ENCODE results near the gene ANGPTL5.
A peak's percentile ranks its signal among the peaks of the same experiment; 100 is the strongest.
"Not testable (repeated sequence)": the region's sequence is repeated elsewhere in the genome, so short reads cannot be mapped to it uniquely, and the experiment has no call there.

Gene ANGPTL5

GRCh38 chr11:101867951-101868350 is 48.4 kb downstream of the ANGPTL5 start:
- peak; percentile 37 for DNase-seq (ENCODE audit: low read depth)
- no peak overlapping the region for H3K4me3 ChIP-seq (ENCODE audit: low read length)
- TF ChIP-seq, protein P1, sequence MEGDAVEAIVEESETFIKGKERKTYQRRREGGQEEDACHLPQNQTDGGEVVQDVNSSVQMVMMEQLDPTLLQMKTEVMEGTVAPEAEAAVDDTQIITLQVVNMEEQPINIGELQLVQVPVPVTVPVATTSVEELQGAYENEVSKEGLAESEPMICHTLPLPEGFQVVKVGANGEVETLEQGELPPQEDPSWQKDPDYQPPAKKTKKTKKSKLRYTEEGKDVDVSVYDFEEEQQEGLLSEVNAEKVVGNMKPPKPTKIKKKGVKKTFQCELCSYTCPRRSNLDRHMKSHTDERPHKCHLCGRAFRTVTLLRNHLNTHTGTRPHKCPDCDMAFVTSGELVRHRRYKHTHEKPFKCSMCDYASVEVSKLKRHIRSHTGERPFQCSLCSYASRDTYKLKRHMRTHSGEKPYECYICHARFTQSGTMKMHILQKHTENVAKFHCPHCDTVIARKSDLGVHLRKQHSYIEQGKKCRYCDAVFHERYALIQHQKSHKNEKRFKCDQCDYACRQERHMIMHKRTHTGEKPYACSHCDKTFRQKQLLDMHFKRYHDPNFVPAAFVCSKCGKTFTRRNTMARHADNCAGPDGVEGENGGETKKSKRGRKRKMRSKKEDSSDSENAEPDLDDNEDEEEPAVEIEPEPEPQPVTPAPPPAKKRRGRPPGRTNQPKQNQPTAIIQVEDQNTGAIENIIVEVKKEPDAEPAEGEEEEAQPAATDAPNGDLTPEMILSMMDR (conservative IDR thresholded peaks at IDR 0.05; ENCODE audit: low read depth, low read length), result no peak

DNA sequence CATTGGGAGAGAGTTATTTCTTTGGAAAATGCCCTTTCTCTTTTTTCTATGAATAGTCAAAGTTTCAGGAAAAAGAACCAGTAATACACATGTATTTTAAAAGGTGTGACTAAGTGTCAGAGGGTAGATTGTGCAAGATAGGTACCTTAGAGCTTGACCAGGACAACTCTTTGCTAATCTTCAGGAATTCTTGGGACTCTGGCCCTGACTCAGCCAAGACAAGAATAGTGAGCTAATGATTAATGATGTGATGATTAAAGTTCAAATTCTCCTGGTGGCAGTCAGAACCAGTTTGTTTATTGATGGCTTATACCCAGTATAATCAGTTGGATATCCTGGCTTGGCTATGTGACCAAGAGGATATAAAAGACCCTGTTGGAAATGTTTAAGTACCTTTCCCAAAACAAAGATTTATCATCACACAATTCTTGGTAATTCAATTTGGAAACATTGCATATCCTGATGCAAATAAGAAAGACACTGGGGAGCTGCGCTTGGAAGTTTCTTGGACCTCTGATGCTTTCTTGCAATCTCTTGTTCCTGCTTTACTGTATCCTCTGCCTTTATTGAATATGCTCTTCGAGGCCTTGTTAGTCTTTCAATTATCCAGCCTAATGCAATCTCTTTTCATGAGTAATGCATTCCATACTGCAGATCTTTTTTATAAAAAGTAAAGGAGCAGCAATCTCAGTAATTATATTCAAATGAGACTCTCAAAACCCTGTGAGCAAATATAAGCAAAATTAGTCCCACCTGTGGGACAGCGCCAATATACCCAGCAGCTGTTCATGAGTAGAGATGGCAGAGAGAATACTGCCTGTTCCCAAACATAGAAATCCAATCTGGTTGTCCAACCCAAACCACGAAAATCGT is 49.5 kb downstream of the ANGPTL5 start:
- no peak overlapping the region for H3K4me3 ChIP-seq (ENCODE audit: low read length)
- TF ChIP-seq, protein P1 (conservative IDR thresholded peaks at IDR 0.05; ENCODE audit: low read depth, low read length), result no peak
- no peak for DNase-seq (ENCODE audit: low read depth)

- TF ChIP-seq, protein P1 (conservative IDR thresholded peaks at IDR 0.05; ENCODE audit: low read depth, low read length), result no peak
- no peak for DNase-seq (ENCODE audit: low read depth)
- H3K4me3 ChIP-seq (ENCODE audit: low read length), result no peak overlapping the region
Measured at GRCh38 chr11:101864098-101864497, 52.2 kb downstream of the ANGPTL5 start.

- TF ChIP-seq, protein P1 (conservative IDR thresholded peaks at IDR 0.05; ENCODE audit: low read depth, low read length), result no peak
- peak; percentile 60 for DNase-seq (ENCODE audit: low read depth)
Measured at GRCh38 chr11:101863361-101863760, 53.0 kb downstream of the ANGPTL5 start.

GRCh38 chr11:101862391-101863233 is 53.7 kb downstream of the ANGPTL5 start:
- no peak overlapping the region for H3K4me3 ChIP-seq (ENCODE audit: low read length)
- DNase-seq (ENCODE audit: low read depth), result no peak
- TF ChIP-seq, protein P1 (conservative IDR thresholded peaks at IDR 0.05; ENCODE audit: low read depth, low read length), result peak; percentile 66

More at GRCh38 chr11:101863361-101863760, 53.0 kb downstream of the ANGPTL5 start:
- H3K4me3 ChIP-seq (ENCODE audit: low read length), result no peak overlapping the region

DNA sequence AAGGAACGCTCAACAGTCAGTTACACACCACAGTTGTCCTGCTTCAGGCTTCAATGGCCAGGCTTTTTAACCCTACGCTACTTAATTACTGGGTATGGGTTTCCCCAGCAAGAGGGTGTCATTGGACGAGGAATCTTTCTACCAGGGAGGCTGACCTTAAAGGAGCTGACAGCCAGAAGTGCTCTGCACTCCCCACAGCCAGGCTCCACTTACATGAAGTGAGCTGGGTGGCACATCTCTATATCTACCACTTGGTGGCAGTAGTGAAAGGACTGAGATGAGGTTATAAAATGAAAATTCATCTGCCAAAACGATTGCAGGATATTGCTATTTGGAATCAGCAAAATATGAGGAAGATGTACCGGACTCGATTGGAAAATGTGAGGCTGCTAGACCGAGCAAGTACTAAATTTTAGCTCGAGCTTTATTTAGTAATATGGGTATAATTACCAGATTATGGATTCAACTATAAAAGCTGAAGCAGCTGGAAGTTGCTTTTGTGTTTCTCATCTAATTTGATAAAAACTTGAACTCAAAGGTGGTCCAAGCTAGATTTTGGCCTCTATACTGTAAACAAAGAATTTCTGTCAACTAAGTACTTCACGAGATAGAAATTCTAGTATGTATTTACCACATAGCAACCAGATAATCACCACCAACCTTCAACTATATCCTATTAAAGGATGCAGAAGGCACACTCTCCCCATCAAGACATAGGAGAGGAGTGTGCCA is 55.5 kb downstream of the ANGPTL5 start:
- no peak overlapping the region for H3K4me3 ChIP-seq (ENCODE audit: low read length)
- DNase-seq (ENCODE audit: low read depth), result no peak
- TF ChIP-seq, protein P1 (conservative IDR thresholded peaks at IDR 0.05; ENCODE audit: low read depth, low read length), result peak; percentile 85

- not testable (repeated sequence) for H3K4me3 ChIP-seq (ENCODE audit: low read length); DNase-seq (ENCODE audit: low read depth)
Measured at GRCh38 chr11:101852260-101852659, 64.1 kb downstream of the ANGPTL5 start.
